Colonic mucosa (tissue), 4 donors: ENCODE results near the gene IFNAR2. TPM values are rescaled to one million over a fixed set of nuclear protein-coding genes. Genes with fewer than 3 reads are reported as not detected.
A peak's percentile ranks its signal among the peaks of the same experiment; 100 is the strongest.
"Not testable (repeated sequence)": the region's sequence is repeated elsewhere in the genome, so short reads cannot be mapped to it uniquely, and the experiment has no call there.

Source experiments
- DNase-seq: peaks from one replicate; pipeline ENCODE4 v3.0.0-alpha.2; 2020
- H3K27ac ChIP-seq: fragments of 200-600 bp; one replicate; pipeline ENCODE4 v1.8.0; 2021
- H3K27me3 ChIP-seq: fragments of 200-600 bp; one replicate; pipeline ENCODE4 v1.8.0; 2021
- H3K36me3 ChIP-seq: fragments of 200-600 bp; one replicate; pipeline ENCODE4 v1.8.0; 2021
- H3K4me1 ChIP-seq: fragments of 200-600 bp; one replicate; pipeline ENCODE4 v1.8.0; 2021; ENCODE audit warnings: mild to moderate bottlenecking
- H3K4me3 ChIP-seq: fragments of 200-600 bp; one replicate; pipeline ENCODE4 v1.8.0; 2021
- H3K9ac ChIP-seq, 2 donors: one replicate each; pipeline ENCODE4 v1.7.0; 2013; ENCODE audit warnings: control low read depth in 2 of 2, low read depth in 2 of 2, low read length in 2 of 2
- H3K9me3 ChIP-seq: fragments of 200-600 bp; one replicate; pipeline ENCODE4 v1.8.0; 2021
- intact Hi-C: fragments of 100-400 bp; cut with DNase I; formaldehyde crosslinking; loops from one replicate; pipeline ENCODE4 v1.14.1; 2022
- total RNA-seq, 2 donors: library from RNA; stranded (reverse); fragmentation: NEBNext Ultra II Directional in 1 of 2; extraction: Animal tissue kit (Norgen Biotek cat#: 25700) in 1 of 2; gene quantifications; one replicate each; pipeline ENCODE4 v1.2.1, GENCODE V29; 2021
- TF ChIP-seq, protein P1 (sequence below): fragments of 200-600 bp; IDR thresholded peaks from one replicate; pipeline ENCODE4 v1.8.0; 2022; ENCODE audit warnings: antibody characterized with exemption, mild to moderate bottlenecking
- donor health status: healthy.
- donor health status: DM: no; HTN: no; CAD: no.
- donor health status: DM: no; HTN: no; CAD: no.

Gene IFNAR2
- total RNA-seq, 2 donors from 2014 or later = 7.0 to 19.5 TPM

DNA sequence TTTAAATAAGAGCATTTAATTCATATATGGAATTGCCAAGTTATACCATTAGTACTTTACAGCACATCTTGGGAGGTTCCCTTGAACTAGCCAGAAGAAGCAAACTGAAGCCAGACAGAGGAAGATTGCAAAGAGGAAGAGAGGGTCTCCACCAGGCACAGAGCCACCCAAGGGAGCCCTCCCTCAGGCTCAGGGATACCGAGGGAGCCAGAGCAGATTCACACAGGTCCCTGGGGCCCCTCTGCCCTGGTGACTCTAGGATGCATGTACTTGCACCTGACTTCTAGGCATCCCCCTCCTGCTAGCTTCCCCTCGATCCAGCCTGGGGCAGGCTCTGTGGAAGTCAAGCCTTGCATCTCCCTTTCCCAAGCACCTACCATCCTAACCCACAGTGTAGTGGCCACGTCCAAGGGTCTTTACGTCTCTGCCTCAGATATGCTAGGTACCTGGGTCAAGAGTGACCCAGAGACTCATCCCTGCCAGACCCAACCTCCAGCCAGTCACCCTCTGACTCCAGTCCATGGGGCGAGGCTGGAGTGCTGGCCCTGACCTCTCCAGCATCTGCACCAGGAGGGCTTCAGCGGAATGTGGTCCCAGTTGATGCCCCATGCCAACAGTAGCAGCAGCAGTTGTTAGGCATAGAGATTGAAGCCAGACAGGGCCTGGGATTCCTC, 6.4 kb downstream of the IFNAR2 start:
- intact Hi-C loops = no loop called here
- Histone ChIP-seq H3K36me3 (no peaks in the 10 kb centered on the region), H3K9ac (no peak overlapping the region), H3K27me3 (no peaks in the 10 kb centered on the region), H3K27ac (no peak overlapping the region), H3K4me3 (no peak overlapping the region), H3K9me3 (no peaks in the 10 kb centered on the region), H3K4me1 (no peaks in the 10 kb centered on the region)
- no peak for DNase-seq
- TF ChIP-seq, protein P1, sequence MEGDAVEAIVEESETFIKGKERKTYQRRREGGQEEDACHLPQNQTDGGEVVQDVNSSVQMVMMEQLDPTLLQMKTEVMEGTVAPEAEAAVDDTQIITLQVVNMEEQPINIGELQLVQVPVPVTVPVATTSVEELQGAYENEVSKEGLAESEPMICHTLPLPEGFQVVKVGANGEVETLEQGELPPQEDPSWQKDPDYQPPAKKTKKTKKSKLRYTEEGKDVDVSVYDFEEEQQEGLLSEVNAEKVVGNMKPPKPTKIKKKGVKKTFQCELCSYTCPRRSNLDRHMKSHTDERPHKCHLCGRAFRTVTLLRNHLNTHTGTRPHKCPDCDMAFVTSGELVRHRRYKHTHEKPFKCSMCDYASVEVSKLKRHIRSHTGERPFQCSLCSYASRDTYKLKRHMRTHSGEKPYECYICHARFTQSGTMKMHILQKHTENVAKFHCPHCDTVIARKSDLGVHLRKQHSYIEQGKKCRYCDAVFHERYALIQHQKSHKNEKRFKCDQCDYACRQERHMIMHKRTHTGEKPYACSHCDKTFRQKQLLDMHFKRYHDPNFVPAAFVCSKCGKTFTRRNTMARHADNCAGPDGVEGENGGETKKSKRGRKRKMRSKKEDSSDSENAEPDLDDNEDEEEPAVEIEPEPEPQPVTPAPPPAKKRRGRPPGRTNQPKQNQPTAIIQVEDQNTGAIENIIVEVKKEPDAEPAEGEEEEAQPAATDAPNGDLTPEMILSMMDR = no peak

- no peak overlapping the region for H3K4me3 ChIP-seq
- H3K9me3 ChIP-seq = no peaks in the 10 kb centered on the region
- no peaks in the 10 kb centered on the region for H3K4me1 ChIP-seq
- H3K27ac ChIP-seq = no peak overlapping the region
- TF ChIP-seq, protein P1 = no peak
- H3K36me3 ChIP-seq = no peaks in the 10 kb centered on the region
- no peaks in the 10 kb centered on the region for H3K27me3 ChIP-seq
- no peak overlapping the region for H3K9ac ChIP-seq
- intact Hi-C loops = no loop called here
- no peak for DNase-seq
Measured at GRCh38 chr21:33236766-33237165, 7.0 kb downstream of the IFNAR2 start.

DNA sequence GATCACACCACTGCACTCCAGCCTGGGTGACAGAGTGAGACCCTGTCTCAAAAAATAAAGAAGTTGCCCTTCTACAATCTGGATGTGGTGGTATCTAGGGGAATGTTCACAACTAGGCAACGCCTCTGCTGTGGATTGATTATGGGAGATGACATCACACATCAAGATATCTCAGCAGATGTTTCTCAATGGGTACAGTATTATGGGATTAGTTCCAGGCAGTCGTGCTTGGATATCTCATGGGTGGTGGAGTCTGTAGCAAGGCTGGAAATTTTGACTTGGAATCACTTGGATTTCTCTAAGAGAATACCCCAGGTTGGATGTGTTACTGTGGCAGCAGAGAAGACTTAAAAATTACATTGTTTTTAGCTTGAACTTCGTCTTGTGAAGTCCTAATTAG, 7.7 kb downstream of the IFNAR2 start:
- intact Hi-C loops = no loop called here
- no peaks in the 10 kb centered on the region for H3K36me3 ChIP-seq
- TF ChIP-seq, protein P1 = no peak
- H3K4me3 ChIP-seq = no peak overlapping the region
- H3K9me3 ChIP-seq = no peaks in the 10 kb centered on the region
- H3K27me3 ChIP-seq = no peaks in the 10 kb centered on the region
- no peaks in the 10 kb centered on the region for H3K4me1 ChIP-seq
- peak overlapping the region in 1 of 2 donors; percentile 43 for H3K9ac ChIP-seq
- H3K27ac ChIP-seq = no peak overlapping the region
- DNase-seq = no peak

- H3K4me1 ChIP-seq = no peaks in the 10 kb centered on the region
- TF ChIP-seq, protein P1 = no peak
- H3K36me3 ChIP-seq = no peaks in the 10 kb centered on the region
- H3K27me3 ChIP-seq = no peaks in the 10 kb centered on the region
- intact Hi-C loops = no loop called here
- no peak overlapping the region for H3K9ac ChIP-seq
- no peaks in the 10 kb centered on the region for H3K9me3 ChIP-seq
- no peak for DNase-seq
- H3K4me3 ChIP-seq = no peak overlapping the region
- peak overlapping the region; percentile 31 for H3K27ac ChIP-seq
Measured at GRCh38 chr21:33238146-33238545, 8.4 kb downstream of the IFNAR2 start.

GRCh38 chr21:33238565-33239255, 9.0 kb downstream of the IFNAR2 start:
- TF ChIP-seq, protein P1 = no peak
- no peak overlapping the region for H3K4me3 ChIP-seq
- no peaks in the 10 kb centered on the region for H3K36me3 ChIP-seq
- no peaks in the 10 kb centered on the region for H3K27me3 ChIP-seq
- no peaks in the 10 kb centered on the region for H3K9me3 ChIP-seq
- peak overlapping the region; percentile 31 for H3K27ac ChIP-seq
- no peak for DNase-seq
- intact Hi-C loops = no loop called here
- H3K9ac ChIP-seq = no peak overlapping the region
- H3K4me1 ChIP-seq = no peaks in the 10 kb centered on the region

- DNase-seq, intact Hi-C loops, H3K36me3 ChIP-seq, H3K9me3 ChIP-seq, H3K4me3 ChIP-seq, H3K27ac ChIP-seq, H3K27me3 ChIP-seq, H3K4me1 ChIP-seq: not testable (repeated sequence)
- peak overlapping the region; percentile 4 to 12 for H3K9ac ChIP-seq
Measured at GRCh38 chr21:33239559-33240127, 9.9 kb downstream of the IFNAR2 start.
